K562 (cell line): ENCODE measurements around the gene GALNT12. TPM values are rescaled to one million over a fixed set of nuclear protein-coding genes. Genes with fewer than 3 reads are reported as not detected.

Source experiments
- CAMTA2 ChIP-seq: fragments of 250-450 bp; sonication (Bioruptor Pico); conservative IDR thresholded peaks from 2 replicates; pipeline ENCODE4 v1.5.1; 2022
- HDAC8 ChIP-seq: fragments of 450-650 bp; IDR thresholded peaks from 2 replicates; pipeline ENCODE4 v1.6.1; 2016; ENCODE audit warnings: mild to moderate bottlenecking, missing genetic modification characterization, moderate library complexity, missing compliant biosample characterization
- HNRNPK ChIP-seq: fragments of 200-400 bp; formaldehyde crosslinking; IDR thresholded peaks from one replicate; pipeline ENCODE4 v1.6.1; 2018; ENCODE audit warnings: mild to moderate bottlenecking, low read depth, low read length; ENCODE audit not compliant: poor library complexity, severe bottlenecking
- KDM1A ChIP-seq, 2 experiments: fragments of 450-650 bp; IDR thresholded peaks; 2 replicates each; pipeline ENCODE4 v1.6.1; 2016; ENCODE audit warnings: mild to moderate bottlenecking in 2 of 2
- KLF16 ChIP-seq: IDR thresholded peaks from 2 replicates; pipeline ENCODE4 v1.6.1; 2016; ENCODE audit warnings: antibody characterized with exemption
- KLF6 ChIP-seq: fragments of 250-450 bp; sonication (Bioruptor Pico); IDR thresholded peaks from 2 replicates; pipeline ENCODE4 v1.4.0; 2020; ENCODE audit warnings: mild to moderate bottlenecking, moderate library complexity, borderline replicate concordance
- MAFK ChIP-seq: IDR thresholded peaks from 2 replicates; pipeline ENCODE4 v1.6.1; 2011; ENCODE audit warnings: low read length, improper control_type of control experiment
- MEF2A ChIP-seq: IDR thresholded peaks from 2 replicates; pipeline ENCODE4 v1.6.1; 2011; ENCODE audit warnings: low read depth, mild to moderate bottlenecking, low read length, moderate library complexity; ENCODE audit not compliant: control insufficient read depth
- MYC ChIP-seq, 2 experiments: fragments of 250-450 bp in 1 of 2; sonication (Bioruptor Pico) in 1 of 2; IDR thresholded peaks; 2 replicates each; pipeline versions ENCODE4 v1.5.1 to v1.6.1; 2012 to 2021; ENCODE audit warnings: low read depth in 2 of 2, borderline replicate concordance in 1 of 2, improper control_type of control experiment in 1 of 2, low read length in 1 of 2, mild to moderate bottlenecking in 1 of 2, moderate library complexity in 1 of 2
- NRF1 ChIP-seq, 2 experiments: fragments of 450-650 bp; IDR thresholded peaks in 1 of 2; conservative IDR thresholded peaks in 1 of 2; 2 replicates each; pipeline ENCODE4 v1.6.1; 2014; ENCODE audit warnings: mild to moderate bottlenecking in 2 of 2
- POLR3G ChIP-seq: IDR thresholded peaks from 2 replicates; pipeline ENCODE4 v1.6.1; 2011; ENCODE audit not compliant: insufficient read length, insufficient replicate concordance; ENCODE audit errors: extremely low read depth
- RBM14 ChIP-seq: fragments of 200-400 bp; formaldehyde crosslinking; IDR thresholded peaks from 2 replicates; pipeline ENCODE4 v1.6.1; 2018; ENCODE audit warnings: low read depth, mild to moderate bottlenecking, low read length, moderate library complexity, borderline replicate concordance; ENCODE audit not compliant: insufficient read depth
- SMARCE1 ChIP-seq: fragments of 450-650 bp; IDR thresholded peaks from 2 replicates; pipeline ENCODE4 v1.7.1; 2016; ENCODE audit warnings: mild to moderate bottlenecking
- STAT5A ChIP-seq: IDR thresholded peaks from 2 replicates; pipeline ENCODE4 v1.6.1; 2012; ENCODE audit warnings: low read length, inconsistent platforms, borderline replicate concordance
- TAF1 ChIP-seq: IDR thresholded peaks from 2 replicates; pipeline ENCODE4 v1.6.1; 2011; ENCODE audit warnings: mild to moderate bottlenecking, low read length, moderate library complexity; ENCODE audit not compliant: insufficient read depth, control insufficient read depth, severe bottlenecking; ENCODE audit errors: extremely low read depth
- TEAD2 ChIP-seq: fragments of 450-650 bp; IDR thresholded peaks from 2 replicates; pipeline ENCODE4 v1.6.1; 2016; ENCODE audit warnings: missing genetic modification characterization, control low read depth, missing compliant biosample characterization
- ZC3H4 ChIP-seq: sonication (generic); formaldehyde crosslinking; IDR thresholded peaks from 2 replicates; pipeline ENCODE4 v1.9.0; 2021; ENCODE audit warnings: missing genetic modification reagents, borderline replicate concordance
- ZFP30 ChIP-seq: fragments of 250-450 bp; sonication (Bioruptor Pico); IDR thresholded peaks from 2 replicates; pipeline ENCODE4 v1.8.0; 2022; ENCODE audit warnings: moderate library complexity, mild to moderate bottlenecking, inconsistent platforms, borderline replicate concordance
- polyA plus RNA-seq, 8 experiments: library from polyadenylated mRNA; depleted of rRNA in 4 of 8; stranded (reverse) in 5 of 8; unstranded in 3 of 8; fragments of >200 nt; fragmentation: Nextera tagmentation in 2 of 8; fragmentation: Illumina TruSeq in 1 of 8; extraction: Ambion mirVana in 2 of 8; extraction: Trizol in 1 of 8; gene quantifications; 2 replicates each; pipeline versions ENCODE4 v1.2.1 to v1.2.3, GENCODE V29; 2011 to 2014; ENCODE audit warnings: inconsistent platforms in 1 of 8, missing spikeins in 1 of 8
- total RNA-seq, 7 experiments: library from RNA; depleted of rRNA in 6 of 7; stranded (reverse); fragments of >200 nt in 6 of 7; fragmentation: Illumina TruSeq in 2 of 7; extraction: Trizol in 2 of 7; gene quantifications; 2 replicates each; pipeline versions ENCODE4 v1.2.1 to v1.2.3, GENCODE V29; 2011 to 2021; ENCODE audit warnings: low replicate concordance in 1 of 7
- TF ChIP-seq, protein P1 (sequence below): sonication (generic); formaldehyde crosslinking; IDR thresholded peaks from 2 replicates; pipeline ENCODE4 v1.8.1; 2023; ENCODE audit warnings: mild to moderate bottlenecking, missing genetic modification reagents
- TF ChIP-seq, protein P2 (sequence below): fragments of 250-450 bp; sonication (Bioruptor Pico); IDR thresholded peaks from 2 replicates; pipeline ENCODE4 v1.8.0; 2021; ENCODE audit warnings: moderate library complexity, mild to moderate bottlenecking, inconsistent platforms
- TF ChIP-seq, protein P3 (sequence below), 2 experiments: fragments of 200-800 bp in 1 of 2; sonication (Bioruptor generic) in 1 of 2; sonication (generic) in 1 of 2; formaldehyde crosslinking in 1 of 2; IDR thresholded peaks in 1 of 2; conservative IDR thresholded peaks in 1 of 2; 2 replicates each; pipeline versions ENCODE4 v1.5.0 to v1.6.1; 2016 to 2020; ENCODE audit warnings: missing compliant biosample characterization in 1 of 2, missing genetic modification characterization in 1 of 2, missing genetic modification reagents in 1 of 2

Gene GALNT12
- total and polyA plus RNA-seq, 9 of the 15 experiments (the other 6 are each of a cell fraction or from before 2014, with no cell fraction given) = 29.7 to 82.9 (median 44.2) TPM

DNA sequence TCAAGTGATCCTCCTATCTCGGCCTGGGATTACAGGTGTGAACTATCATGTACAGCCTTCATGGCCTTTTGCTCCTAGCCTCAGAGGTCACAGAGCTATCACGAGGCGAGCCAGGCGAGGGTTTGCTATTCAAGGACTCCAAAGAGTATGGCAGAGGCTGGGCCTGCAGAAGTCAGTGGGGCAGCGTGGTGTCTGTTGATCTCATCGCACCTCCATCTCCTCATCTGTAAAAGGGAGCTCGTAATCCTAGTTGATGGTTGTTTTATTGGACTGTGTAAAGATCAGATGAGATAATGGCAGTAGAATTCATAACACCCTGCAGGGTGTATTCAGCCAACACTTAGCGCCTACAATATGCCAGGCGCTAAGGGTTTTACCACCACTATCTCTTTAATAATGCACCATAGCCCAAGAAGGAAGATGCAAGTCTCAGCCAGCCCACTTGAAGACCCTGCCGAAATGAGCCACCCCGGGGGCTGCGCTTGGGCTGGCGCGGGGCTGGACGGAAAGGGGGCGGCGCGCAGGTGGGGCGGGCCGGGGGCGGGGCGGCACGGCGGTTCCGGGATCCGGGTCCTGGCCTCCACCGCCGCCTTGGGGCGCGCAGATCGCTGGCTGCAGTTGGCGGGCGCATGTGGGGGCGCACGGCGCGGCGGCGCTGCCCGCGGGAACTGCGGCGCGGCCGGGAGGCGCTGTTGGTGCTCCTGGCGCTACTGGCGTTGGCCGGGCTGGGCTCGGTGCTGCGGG, at the start of gene GALNT12 (continued):
- TF ChIP-seq, protein P1, sequence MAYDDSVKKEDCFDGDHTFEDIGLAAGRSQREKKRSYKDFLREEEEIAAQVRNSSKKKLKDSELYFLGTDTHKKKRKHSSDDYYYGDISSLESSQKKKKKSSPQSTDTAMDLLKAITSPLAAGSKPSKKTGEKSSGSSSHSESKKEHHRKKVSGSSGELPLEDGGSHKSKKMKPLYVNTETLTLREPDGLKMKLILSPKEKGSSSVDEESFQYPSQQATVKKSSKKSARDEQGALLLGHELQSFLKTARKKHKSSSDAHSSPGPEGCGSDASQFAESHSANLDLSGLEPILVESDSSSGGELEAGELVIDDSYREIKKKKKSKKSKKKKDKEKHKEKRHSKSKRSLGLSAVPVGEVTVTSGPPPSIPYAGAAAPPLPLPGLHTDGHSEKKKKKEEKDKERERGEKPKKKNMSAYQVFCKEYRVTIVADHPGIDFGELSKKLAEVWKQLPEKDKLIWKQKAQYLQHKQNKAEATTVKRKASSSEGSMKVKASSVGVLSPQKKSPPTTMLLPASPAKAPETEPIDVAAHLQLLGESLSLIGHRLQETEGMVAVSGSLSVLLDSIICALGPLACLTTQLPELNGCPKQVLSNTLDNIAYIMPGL (CRISPR knock-in tag) = 0 out of 2 replicates have a peak, but pooled peaks have one; percentile 43
- TF ChIP-seq NRF1 (conservative IDR thresholded peaks at IDR 0.05 in 1 of 2, IDR thresholded peaks at IDR 0.05 in 1 of 2) (peak; percentile 40 to 43; a peak in 2 of 4 replicates), MYC (IDR thresholded peaks at IDR 0.05; ENCODE audit: low read depth, low read length) (peak; percentile 65), MYC (CRISPR knock-in tag; IDR thresholded peaks at IDR 0.05; ENCODE audit: borderline replicate concordance, low read depth) (no peak), ZFP30 (CRISPR knock-in tag) (no peak), KDM1A (IDR thresholded peaks at IDR 0.05) (no peak), RBM14 (no peak), HDAC8 (tag) (no peak), SMARCE1 (no peak), TAF1 (peak; percentile 70), POLR3G (no peak), HNRNPK (no peak), KLF6 (CRISPR knock-in tag) (no peak), KLF16 (no peak), CAMTA2 (CRISPR knock-in tag) (no peak), TEAD2 (no peak), MEF2A (no peak), STAT5A (no peak), MAFK (no peak), ZC3H4 (CRISPR knock-in tag) (no peak)
- TF ChIP-seq, protein P2, sequence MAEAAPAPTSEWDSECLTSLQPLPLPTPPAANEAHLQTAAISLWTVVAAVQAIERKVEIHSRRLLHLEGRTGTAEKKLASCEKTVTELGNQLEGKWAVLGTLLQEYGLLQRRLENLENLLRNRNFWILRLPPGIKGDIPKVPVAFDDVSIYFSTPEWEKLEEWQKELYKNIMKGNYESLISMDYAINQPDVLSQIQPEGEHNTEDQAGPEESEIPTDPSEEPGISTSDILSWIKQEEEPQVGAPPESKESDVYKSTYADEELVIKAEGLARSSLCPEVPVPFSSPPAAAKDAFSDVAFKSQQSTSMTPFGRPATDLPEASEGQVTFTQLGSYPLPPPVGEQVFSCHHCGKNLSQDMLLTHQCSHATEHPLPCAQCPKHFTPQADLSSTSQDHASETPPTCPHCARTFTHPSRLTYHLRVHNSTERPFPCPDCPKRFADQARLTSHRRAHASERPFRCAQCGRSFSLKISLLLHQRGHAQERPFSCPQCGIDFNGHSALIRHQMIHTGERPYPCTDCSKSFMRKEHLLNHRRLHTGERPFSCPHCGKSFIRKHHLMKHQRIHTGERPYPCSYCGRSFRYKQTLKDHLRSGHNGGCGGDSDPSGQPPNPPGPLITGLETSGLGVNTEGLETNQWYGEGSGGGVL (CRISPR knock-in tag) = no peak
- TF ChIP-seq, protein P3, sequence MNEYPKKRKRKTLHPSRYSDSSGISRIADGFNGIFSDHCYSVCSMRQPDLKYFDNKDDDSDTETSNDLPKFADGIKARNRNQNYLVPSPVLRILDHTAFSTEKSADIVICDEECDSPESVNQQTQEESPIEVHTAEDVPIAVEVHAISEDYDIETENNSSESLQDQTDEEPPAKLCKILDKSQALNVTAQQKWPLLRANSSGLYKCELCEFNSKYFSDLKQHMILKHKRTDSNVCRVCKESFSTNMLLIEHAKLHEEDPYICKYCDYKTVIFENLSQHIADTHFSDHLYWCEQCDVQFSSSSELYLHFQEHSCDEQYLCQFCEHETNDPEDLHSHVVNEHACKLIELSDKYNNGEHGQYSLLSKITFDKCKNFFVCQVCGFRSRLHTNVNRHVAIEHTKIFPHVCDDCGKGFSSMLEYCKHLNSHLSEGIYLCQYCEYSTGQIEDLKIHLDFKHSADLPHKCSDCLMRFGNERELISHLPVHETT (CRISPR knock-in tag; conservative IDR thresholded peaks at IDR 0.05 in 1 of 2, IDR thresholded peaks at IDR 0.05 in 1 of 2) = 0 out of 4 replicates have a peak, but pooled peaks of 1 of the 2 experiments have one; percentile 30
